Measurements from ENCODE around the gene CDH23.
A peak's percentile ranks its signal among the peaks of the same experiment; 100 is the strongest.

Gene CDH23

GRCh38 chr10:71833451-71834342 lies 437.0 kb downstream of the CDH23 start:
- TF ChIP-seq CTCF (conservative IDR thresholded peaks at IDR 0.05; ENCODE audit: low read depth, low read length): no peak
- DNase-seq (ENCODE audit: low read depth): no peak
- no peak overlapping the region for H3K4me3 ChIP-seq (ENCODE audit: low read length)

DNA sequence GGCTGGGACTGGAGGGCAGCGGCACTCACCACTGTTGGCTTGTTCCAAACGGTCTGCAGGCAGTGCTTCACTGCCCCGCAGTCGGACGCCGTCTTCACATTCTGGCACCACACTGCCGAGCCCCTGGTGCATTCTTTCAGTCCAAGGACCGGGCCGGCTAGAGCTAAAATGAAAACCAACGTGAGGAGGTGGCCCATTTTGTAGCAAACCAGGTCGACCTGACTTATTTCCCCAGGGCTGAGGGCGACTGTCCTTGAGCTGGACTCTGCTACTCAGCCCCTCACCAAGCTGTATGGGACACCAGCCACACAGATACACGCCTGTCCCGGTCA lies 437.6 kb downstream of the CDH23 start:
- no peak for DNase-seq (ENCODE audit: low read depth)
- H3K4me3 ChIP-seq (ENCODE audit: low read length): no peak overlapping the region
- TF ChIP-seq CTCF (conservative IDR thresholded peaks at IDR 0.05; ENCODE audit: low read depth, low read length): no peak

DNA sequence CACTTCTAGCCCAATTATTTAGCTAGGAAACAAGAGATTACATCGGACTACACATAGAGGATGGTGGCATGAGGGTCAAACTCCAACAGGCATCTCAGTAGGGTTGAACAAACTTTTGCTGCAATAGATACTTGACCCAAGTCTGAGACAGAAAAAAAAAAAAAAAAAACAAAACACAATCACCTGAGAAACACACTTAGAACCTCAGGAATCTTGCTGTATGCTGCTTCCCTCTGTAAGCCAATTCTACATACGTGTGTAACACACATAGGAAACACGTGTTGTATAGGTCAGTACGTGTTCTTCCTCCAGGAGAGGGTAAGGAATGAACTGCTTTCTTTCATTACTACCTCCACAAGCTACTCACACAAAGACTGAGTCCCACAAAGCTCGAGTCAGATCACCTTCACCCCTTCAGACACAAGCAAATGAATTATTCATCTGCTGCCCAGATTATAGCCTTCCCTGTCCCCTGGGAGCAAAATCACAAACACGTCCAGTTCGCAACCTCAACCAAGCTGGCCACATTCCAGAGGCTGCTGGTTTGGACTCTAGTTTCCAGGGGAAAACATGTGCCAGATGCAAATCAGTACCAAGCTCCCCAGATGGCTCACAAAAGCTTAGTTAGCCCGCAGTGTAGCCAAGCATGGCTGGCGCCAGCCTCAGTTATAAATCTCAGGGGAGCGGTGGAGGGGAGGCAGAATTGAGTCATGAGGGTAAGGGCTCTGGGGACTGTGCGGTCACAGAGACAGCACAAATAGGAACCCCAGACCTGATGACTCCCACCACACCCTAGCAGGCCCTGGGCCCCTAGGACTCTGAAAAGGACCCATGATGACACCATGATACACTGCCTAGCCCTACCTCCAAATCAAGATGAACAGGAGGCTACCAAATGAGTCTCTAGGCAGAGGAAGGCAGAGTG lies 439.2 kb downstream of the CDH23 start:
- peak; percentile 94 for DNase-seq (ENCODE audit: low read depth)
- no peak overlapping the region for H3K4me3 ChIP-seq (ENCODE audit: low read length)
- TF ChIP-seq CTCF (conservative IDR thresholded peaks at IDR 0.05; ENCODE audit: low read depth, low read length): no peak

DNA sequence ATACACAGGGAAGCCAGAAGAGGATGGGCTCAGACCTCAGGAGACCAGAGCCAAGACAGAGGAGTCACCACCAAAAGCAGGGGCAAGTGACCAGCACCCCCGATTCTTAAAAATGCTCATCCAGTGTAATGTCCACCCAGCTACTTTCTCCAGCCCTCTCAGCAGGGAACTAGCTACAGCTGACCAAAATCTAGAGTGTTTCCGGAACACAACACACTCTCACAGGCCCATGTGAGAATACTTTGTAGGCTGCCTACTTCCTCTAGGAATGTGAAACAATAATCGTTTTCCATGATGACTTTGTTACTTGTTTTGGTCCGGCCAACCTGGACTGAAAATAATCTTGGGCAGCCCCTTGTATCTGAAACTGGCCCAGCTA lies 439.9 kb downstream of the CDH23 start:
- no peak overlapping the region for H3K4me3 ChIP-seq (ENCODE audit: low read length)
- no peak for DNase-seq (ENCODE audit: low read depth)
- no peak for TF ChIP-seq CTCF (conservative IDR thresholded peaks at IDR 0.05; ENCODE audit: low read depth, low read length)

- no peak for DNase-seq (ENCODE audit: low read depth)
- no peak overlapping the region for H3K4me3 ChIP-seq (ENCODE audit: low read length)
- TF ChIP-seq CTCF (conservative IDR thresholded peaks at IDR 0.05; ENCODE audit: low read depth, low read length): peak; percentile 83
These were observed 440.5 kb downstream of the CDH23 start for GRCh38 chr10:71837098-71837827.

- TF ChIP-seq CTCF (conservative IDR thresholded peaks at IDR 0.05; ENCODE audit: low read depth, low read length): no peak
- no peak overlapping the region for H3K4me3 ChIP-seq (ENCODE audit: low read length)
- DNase-seq (ENCODE audit: low read depth): no peak
These were observed 441.8 kb downstream of the CDH23 start for GRCh38 chr10:71838264-71839211.

Measured in retinal pigment epithelial cell (primary cell).